ENCODE results near the gene SLC32A1.

- TF ChIP-seq, protein P1, sequence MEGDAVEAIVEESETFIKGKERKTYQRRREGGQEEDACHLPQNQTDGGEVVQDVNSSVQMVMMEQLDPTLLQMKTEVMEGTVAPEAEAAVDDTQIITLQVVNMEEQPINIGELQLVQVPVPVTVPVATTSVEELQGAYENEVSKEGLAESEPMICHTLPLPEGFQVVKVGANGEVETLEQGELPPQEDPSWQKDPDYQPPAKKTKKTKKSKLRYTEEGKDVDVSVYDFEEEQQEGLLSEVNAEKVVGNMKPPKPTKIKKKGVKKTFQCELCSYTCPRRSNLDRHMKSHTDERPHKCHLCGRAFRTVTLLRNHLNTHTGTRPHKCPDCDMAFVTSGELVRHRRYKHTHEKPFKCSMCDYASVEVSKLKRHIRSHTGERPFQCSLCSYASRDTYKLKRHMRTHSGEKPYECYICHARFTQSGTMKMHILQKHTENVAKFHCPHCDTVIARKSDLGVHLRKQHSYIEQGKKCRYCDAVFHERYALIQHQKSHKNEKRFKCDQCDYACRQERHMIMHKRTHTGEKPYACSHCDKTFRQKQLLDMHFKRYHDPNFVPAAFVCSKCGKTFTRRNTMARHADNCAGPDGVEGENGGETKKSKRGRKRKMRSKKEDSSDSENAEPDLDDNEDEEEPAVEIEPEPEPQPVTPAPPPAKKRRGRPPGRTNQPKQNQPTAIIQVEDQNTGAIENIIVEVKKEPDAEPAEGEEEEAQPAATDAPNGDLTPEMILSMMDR (IDR thresholded peaks at IDR 0.05) = no peak
- no peak for TF ChIP-seq POLR2A (IDR thresholded peaks at IDR 0.05)
These were observed 8.6 kb upstream of the SLC32A1 start for GRCh38 chr20:38715646-38716045.

All from testis (tissue), 2 donors.